ENCODE measurements around the gene AKAP13.

AKAP13 gene

DNA sequence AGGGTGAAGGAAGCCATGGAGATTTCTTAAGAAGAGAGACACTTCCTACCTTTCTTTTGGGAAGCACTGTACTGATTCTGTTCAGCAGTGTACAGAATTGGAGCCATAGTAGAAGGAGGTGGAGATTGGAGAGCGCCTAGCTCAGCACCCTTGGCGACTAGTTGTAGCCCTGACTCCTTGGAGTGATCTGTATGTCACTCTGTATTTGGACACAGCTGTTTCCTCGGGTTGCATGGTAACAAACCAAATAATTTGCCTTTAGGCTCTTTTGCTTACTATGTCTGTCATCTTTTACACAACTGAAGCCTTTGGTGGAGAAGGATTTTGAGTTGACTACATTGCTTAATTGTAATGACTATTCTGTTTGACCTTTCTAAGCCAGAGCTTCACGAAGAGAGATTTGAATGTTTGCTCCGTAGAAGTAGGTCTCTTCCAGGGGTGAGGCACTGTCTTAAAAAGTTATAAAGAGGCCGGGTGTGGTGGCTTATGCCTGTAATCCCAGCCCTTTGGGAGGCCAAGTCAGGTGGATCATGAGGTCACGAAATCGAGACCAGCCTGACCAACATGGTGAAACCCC is 77.1 kb downstream of the AKAP13 start:
- Histone ChIP-seq H2AFZ (ENCODE audit: low read depth, low read length, severe bottlenecking) (no peak overlapping the region), H3K36me3 (ENCODE audit: low read length) (no peaks in the 10 kb centered on the region), H3K9ac (ENCODE audit: low read length) (peak overlapping the region; percentile 38), H3K9me2 (replicated peaks; ENCODE audit: insufficient read depth, low read length) (no peaks in the 10 kb centered on the region), H3F3A (ENCODE audit: insufficient read depth) (peaks cover 82% of the 10 kb centered on the region), H3K9me3 (ENCODE audit: insufficient read depth, low read length) (no peaks in the 10 kb centered on the region), H3K4me2 (ENCODE audit: low read depth, low read length, poor library complexity, severe bottlenecking) (peak overlapping the region; percentile 64), H3K27me3 (ENCODE audit: low read length) (no peaks in the 10 kb centered on the region), H3K4me3 (ENCODE audit: insufficient read depth, low read length, poor library complexity, severe bottlenecking) (peak overlapping the region; percentile 33), H3K79me2 (ENCODE audit: insufficient read depth, low read length) (peaks cover 95% of the 10 kb centered on the region), H3K27ac (ENCODE audit: low read depth, low read length) (peak overlapping the region; percentile 95), H4K20me1 (ENCODE audit: low read depth, low read length) (no peaks in the 10 kb centered on the region)
- TF ChIP-seq, protein P1, sequence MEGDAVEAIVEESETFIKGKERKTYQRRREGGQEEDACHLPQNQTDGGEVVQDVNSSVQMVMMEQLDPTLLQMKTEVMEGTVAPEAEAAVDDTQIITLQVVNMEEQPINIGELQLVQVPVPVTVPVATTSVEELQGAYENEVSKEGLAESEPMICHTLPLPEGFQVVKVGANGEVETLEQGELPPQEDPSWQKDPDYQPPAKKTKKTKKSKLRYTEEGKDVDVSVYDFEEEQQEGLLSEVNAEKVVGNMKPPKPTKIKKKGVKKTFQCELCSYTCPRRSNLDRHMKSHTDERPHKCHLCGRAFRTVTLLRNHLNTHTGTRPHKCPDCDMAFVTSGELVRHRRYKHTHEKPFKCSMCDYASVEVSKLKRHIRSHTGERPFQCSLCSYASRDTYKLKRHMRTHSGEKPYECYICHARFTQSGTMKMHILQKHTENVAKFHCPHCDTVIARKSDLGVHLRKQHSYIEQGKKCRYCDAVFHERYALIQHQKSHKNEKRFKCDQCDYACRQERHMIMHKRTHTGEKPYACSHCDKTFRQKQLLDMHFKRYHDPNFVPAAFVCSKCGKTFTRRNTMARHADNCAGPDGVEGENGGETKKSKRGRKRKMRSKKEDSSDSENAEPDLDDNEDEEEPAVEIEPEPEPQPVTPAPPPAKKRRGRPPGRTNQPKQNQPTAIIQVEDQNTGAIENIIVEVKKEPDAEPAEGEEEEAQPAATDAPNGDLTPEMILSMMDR (IDR thresholded peaks at IDR 0.05; ENCODE audit: insufficient read depth, low read length, poor library complexity, severe bottlenecking), result no peak
- no peak for TF ChIP-seq EZH2phosphoT487 (conservative IDR thresholded peaks at IDR 0.05; ENCODE audit: low read length)

DNA sequence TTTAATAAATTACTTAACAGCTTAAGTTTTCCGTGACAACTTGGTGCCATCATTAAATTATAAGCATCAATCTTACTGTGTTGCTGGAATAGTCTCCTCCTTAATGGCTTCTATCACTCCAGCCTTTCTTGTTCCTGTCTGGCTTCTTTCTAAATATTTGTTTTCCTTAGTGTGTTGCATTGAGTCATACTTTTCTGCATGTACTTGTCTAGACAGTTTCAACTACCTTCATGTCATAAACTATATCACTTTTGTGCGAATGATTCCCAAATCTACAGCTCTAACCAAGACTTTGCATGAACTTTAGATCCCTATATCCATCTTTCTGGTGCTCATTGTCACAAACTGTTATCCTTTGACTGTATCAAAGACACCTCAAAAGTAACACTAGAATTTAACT is 78.4 kb downstream of the AKAP13 start:
- peak overlapping the region; percentile 37 for H3K9ac ChIP-seq (ENCODE audit: low read length)
- no peaks in the 10 kb centered on the region for H3K36me3 ChIP-seq (ENCODE audit: low read length)
- no peaks in the 10 kb centered on the region for H4K20me1 ChIP-seq (ENCODE audit: low read depth, low read length)
- H3K79me2 ChIP-seq (ENCODE audit: insufficient read depth, low read length), result peaks cover 94% of the 10 kb centered on the region
- H3K27ac ChIP-seq (ENCODE audit: low read depth, low read length), result peak overlapping the region; percentile 95
- TF ChIP-seq, protein P1 (IDR thresholded peaks at IDR 0.05; ENCODE audit: insufficient read depth, low read length, poor library complexity, severe bottlenecking), result no peak
- no peak for TF ChIP-seq EZH2phosphoT487 (conservative IDR thresholded peaks at IDR 0.05; ENCODE audit: low read length)
- peak overlapping the region; percentile 4 for H3K4me3 ChIP-seq (ENCODE audit: insufficient read depth, low read length, poor library complexity, severe bottlenecking)
- no peaks in the 10 kb centered on the region for H3K9me2 ChIP-seq (replicated peaks; ENCODE audit: insufficient read depth, low read length)
- peak overlapping the region; percentile 64 for H3K4me2 ChIP-seq (ENCODE audit: low read depth, low read length, poor library complexity, severe bottlenecking)
- H3K9me3 ChIP-seq (ENCODE audit: insufficient read depth, low read length), result no peaks in the 10 kb centered on the region
- H3F3A ChIP-seq (ENCODE audit: insufficient read depth), result peaks cover 81% of the 10 kb centered on the region
- H3K27me3 ChIP-seq (ENCODE audit: low read length), result no peaks in the 10 kb centered on the region
- H2AFZ ChIP-seq (ENCODE audit: low read depth, low read length, severe bottlenecking), result no peak overlapping the region

DNA sequence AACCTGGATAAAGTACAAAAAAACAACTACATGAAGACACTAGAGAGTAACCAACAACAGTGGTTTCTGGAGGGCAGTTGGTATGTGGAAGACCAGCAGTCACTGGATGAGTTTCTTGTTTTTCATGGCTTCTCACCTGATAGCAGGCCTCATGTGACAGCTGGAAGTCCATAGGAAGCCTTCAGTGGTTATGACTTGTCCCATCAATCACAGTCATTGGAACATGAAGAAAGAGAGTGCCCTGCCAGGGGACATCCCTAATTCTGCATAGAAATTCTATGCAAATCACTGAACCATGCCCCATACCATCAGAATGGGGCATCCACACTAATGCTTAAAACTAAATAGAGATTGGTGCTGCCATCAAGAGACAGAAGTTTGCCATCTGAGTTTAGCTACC is 81.6 kb downstream of the AKAP13 start:
- no peaks in the 10 kb centered on the region for H3K9me2 ChIP-seq (replicated peaks; ENCODE audit: insufficient read depth, low read length)
- TF ChIP-seq, protein P1 (IDR thresholded peaks at IDR 0.05; ENCODE audit: insufficient read depth, low read length, poor library complexity, severe bottlenecking), result no peak
- TF ChIP-seq EZH2phosphoT487 (conservative IDR thresholded peaks at IDR 0.05; ENCODE audit: low read length), result no peak
- peak overlapping the region; percentile 59 for H3K4me2 ChIP-seq (ENCODE audit: low read depth, low read length, poor library complexity, severe bottlenecking)
- peak overlapping the region; percentile 95 for H3K27ac ChIP-seq (ENCODE audit: low read depth, low read length)
- H3K4me3 ChIP-seq (ENCODE audit: insufficient read depth, low read length, poor library complexity, severe bottlenecking), result peak overlapping the region; percentile 24
- no peak overlapping the region for H2AFZ ChIP-seq (ENCODE audit: low read depth, low read length, severe bottlenecking)
- no peaks in the 10 kb centered on the region for H3K36me3 ChIP-seq (ENCODE audit: low read length)
- H3K9me3 ChIP-seq (ENCODE audit: insufficient read depth, low read length), result no peaks in the 10 kb centered on the region
- peak overlapping the region; percentile 12; the same call in 1 of the 2 replicates for H3K9ac ChIP-seq (ENCODE audit: low read length)
- H3K79me2 ChIP-seq (ENCODE audit: insufficient read depth, low read length), result peaks cover 86% of the 10 kb centered on the region
- H3K27me3 ChIP-seq (ENCODE audit: low read length), result no peaks in the 10 kb centered on the region
- peaks cover 64% of the 10 kb centered on the region for H3F3A ChIP-seq (ENCODE audit: insufficient read depth)
- H4K20me1 ChIP-seq (ENCODE audit: low read depth, low read length), result no peaks in the 10 kb centered on the region

All from SU-DHL-6 (cell line).